GM21717 (cell line): ENCODE measurements around the gene FMO1.
"Not testable (repeated sequence)": the region's sequence is repeated elsewhere in the genome, so short reads cannot be mapped to it uniquely, and the experiment has no call there.

ENCODE experiments used
- ATAC-seq: cut with Tn5 transposase; IDR thresholded peaks from one replicate; pipeline ENCODE4 v1.9.1; 2021; ENCODE audit warnings: mild to moderate bottlenecking, moderate library complexity; ENCODE audit not compliant: unreplicated experiment

Gene FMO1

DNA sequence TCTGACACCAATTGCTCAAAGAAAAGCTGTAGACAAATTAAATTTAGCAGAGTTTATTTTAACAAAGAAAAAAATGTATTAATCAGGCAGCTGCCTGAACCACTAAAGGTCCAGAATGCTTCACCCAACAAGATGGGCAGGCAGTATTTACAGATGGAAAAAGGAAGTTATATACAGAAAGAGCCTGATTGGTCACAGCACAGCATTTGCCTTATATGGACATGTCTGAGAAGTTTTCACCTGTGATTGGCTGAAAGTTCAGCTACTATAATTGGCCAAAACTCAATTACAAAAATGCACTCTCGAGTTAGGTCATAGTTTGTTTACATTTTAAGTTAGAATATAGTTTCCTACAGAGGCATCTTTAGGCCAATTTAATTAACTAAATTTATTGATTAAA lies 15.1 kb upstream of the FMO1 start:
- no peak for ATAC-seq

DNA sequence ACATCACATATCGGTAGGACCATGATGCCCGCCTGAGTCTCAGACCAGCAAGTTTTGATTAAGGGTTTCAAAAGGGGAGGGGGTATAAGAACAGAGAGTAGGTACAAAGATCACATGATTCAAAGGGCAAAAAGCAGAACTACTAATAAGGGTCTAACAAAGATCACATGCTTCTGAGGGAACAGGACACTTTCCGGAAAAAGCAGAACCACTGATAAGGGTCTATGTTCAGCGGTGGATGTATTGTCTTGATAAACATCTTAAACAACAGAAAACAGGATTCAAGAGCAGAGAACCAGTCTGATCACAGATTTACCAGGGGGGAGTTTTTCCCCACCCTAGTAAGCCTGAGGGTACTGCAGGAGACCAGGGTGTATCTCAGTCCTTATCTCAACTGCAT lies 12.1 kb upstream of the FMO1 start:
- ATAC-seq: not testable (repeated sequence)

DNA sequence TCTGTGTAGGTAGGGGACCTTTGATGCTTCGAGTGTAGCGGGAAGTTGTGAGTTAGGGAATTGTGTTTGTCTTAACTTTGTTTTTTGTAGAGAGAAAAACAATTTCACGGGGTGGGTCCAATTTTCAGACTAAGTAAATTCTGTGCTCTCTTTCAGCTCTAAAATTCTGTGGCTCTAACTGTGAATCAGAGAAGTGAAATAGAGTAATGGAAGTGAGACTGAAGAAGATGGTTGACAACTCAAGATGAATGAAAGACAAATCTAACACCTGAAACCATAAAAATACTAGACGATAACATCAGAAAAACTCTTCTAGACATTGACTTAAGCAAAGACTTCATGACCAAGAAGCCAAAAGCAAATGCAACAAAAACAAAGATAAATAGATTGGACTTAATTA lies 4.4 kb upstream of the FMO1 start:
- ATAC-seq: no peak

DNA sequence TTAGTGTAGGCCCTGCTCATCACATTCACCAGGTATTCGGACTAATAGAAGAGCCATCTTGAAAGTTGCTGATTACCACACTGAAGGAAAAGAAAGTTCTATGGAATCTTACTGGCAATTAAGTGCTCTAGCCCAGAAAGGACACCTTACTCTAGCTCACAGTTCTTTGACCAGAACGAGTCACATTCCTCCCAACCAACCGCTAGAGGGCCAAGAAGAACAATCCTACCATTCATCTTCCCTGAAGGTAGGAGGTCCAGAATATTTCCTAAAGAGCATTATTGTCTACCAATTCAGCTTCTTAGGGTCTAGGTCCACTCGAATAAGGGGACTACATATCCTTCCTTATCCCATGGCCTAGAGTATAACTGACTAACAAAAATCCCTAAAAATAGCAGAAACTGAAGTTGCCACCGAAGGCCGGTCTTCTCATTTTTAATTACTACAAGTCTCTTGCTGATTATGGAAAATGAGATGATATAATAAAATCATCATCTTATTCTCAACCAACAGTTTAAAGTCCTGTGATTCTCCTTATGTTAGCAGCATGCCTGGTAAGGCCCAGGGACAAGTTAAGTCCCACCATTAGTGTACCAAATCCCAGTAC lies 2.7 kb upstream of the FMO1 start:
- ATAC-seq: peak; percentile 70

DNA sequence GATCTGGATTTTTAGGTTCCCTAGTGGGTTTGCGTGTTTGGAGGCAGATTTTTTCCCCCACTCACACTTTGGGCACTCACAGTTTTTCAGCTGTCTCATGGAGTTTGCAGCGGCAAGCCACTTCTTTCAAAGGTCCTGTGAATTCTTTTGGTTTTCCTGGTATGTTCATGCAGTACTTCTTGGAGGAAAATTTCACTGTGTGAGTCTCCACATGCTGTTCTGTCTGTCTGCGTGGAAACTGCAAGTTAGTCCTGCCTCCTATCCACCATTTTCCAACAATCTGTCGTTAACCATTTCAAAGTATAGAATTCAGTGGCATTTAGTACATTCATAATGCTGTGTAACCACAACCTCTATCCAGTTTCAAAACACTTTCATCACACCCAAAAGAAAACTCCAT lies 793 bp upstream of the FMO1 start:
- no peak for ATAC-seq

DNA sequence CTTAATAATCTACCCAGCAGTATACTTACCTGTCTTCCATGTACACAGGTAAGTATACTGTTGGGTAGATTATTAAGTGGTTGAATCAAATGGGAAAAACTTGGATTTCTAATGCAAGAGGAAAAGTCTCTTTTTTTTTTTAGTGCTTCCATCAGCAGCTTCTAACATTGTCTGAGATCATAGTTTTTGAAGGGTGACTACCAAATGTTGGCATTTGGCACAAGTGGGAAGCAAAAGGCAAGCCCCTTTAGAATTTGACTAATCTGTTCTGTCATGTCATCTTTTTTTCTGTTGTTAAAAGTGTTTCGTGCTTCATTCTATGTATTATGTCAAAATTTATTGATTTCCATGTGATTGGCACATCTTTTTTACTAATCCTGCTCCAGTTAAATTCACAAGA lies 547 bp downstream of the FMO1 start:
- ATAC-seq: no peak

DNA sequence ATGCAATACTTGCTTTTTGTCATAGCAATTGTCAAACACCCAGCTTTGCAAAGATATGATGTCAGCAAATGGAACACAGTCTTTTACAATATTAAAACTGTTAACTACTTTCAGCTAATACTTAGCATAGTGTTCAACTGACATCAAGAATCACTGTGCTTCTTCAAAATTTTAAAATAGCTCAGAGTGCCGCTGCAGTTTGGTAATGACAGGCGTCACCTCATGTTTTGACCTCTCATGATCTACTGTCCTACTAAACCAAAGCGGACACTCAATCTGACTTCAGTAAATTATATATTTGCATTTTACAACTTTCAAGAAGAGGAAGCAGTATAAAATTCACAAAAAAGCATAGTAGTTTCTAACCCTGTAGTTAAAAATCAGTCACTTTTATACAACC lies 2.0 kb downstream of the FMO1 start:
- ATAC-seq: no peak

DNA sequence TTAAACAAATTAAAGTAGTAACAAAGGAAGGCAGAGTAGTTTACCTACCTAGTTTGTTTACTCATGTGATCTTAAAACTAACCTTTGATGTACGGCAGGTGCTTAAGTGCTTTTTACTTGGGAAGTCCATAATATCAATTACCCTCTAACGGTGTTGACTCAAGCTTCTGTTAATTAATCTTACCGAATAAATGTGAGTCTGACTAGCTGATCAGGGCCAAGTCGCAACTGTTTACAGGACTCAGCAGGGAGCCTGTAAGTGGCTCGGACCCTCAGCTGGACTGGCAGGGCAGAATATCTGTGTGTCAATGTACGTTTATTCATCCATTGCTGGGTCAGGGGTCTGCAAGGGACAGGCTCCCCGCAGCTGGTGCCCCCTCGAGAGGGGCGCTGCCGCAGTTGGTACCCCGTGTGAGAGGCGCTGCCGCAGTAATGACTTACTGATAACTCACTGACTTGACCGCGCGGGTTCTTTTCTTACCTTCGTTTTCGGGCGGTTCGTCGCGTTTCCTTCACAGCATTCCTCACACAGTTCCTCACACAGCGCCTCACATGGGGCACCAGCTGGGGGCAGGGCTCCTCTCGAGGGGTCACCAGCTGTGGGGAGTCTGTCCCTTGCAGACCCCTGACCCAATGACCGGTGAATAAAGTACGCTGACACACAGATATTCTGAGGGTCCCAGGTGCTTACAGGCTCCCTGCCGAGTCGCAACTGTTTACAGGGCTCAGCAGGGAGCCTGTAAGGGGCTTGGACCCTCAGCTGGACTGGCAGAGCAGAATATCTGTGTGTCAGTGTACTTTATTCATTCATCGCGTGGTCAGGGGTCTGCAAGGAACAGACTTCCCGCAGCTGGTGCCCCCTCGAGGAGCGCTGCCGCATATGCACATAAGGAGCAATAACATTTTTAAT lies 3.0 kb downstream of the FMO1 start:
- ATAC-seq: peak; percentile 39

DNA sequence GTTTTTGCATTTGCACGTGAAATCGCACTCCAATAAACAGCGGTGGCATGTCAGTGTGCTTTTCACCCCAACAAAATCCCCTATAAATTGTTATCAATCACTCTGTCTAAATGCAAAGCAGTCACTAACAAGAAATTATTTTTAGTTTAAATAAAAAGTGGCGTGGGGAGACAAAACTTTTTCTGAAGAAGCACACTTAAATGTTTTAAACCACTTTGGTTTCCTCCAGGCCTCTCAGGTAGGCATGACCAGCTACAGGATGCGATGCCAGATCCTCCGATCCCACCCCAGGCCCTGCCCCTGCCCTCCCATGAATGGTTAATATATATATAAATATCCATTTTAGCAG lies 3.6 kb downstream of the FMO1 start:
- ATAC-seq: no peak

DNA sequence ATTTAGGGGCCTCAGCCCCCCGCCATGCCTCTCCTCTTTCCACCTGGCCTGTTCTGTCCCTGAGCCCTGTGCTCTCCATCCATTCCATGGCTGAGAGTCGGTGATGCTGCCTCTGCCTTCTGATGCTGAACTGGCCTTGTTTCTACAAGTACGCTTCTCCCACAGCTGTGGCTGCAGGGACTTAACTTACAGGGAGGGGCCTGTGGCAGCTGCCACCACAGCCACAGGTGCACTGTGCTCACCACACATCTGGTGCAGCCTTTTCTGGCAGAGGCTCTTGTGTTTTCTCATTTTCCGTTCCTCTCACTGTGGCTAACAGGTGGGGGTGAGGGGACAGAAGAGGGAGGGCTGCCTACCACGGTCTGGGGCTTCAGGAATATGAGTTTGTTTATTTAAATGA lies 4.2 kb downstream of the FMO1 start:
- peak; percentile 98 for ATAC-seq

DNA sequence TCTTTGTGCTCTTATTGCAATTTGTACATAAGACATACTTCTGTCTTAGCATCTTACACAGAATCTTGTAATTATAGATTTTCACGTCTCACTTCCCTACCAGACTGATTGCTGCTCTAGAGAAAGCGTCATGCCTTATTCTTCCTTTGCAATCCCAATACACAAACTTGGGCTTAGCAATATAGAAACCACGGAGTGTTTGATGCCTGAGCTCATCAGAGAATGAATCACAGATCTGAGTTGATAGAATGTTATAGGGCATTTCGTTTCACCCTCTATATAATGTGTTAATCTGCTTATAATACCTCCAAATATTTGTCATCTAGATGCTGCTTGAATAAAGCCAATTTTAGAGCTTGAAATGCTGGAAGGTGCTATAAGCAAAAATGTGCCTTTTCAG lies 6.6 kb downstream of the FMO1 start:
- no peak for ATAC-seq

DNA sequence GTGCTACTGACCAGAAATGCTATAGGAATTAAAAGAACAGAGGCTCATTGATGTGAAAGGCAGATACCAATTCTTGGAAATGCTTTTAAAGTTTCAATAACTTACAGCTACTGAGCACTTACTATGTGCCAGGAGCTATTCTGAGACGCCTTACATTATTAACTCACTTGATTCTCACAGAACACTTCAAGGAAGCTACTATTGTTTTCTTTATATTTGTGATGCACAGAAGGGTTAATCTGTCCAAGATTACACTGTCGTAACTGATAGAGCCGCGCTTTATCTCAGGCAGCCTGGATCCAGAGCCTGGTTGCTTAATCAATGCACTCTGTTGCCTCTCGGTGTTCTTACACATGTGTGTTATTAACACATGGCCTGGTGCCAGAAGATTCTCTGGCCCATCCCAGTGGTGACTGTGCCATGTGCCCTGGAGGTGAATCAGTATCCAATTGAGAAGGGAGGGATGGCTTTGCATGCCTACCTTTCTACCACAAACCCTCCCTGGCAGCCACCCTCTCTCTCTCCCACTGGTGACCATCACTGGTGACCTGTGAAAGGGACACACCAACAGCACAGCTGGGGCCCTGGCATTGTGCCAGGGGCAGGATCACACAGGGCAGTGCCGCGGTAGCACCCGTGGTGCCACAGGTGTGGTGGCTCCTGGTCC lies 8.8 kb downstream of the FMO1 start:
- no peak for ATAC-seq

DNA sequence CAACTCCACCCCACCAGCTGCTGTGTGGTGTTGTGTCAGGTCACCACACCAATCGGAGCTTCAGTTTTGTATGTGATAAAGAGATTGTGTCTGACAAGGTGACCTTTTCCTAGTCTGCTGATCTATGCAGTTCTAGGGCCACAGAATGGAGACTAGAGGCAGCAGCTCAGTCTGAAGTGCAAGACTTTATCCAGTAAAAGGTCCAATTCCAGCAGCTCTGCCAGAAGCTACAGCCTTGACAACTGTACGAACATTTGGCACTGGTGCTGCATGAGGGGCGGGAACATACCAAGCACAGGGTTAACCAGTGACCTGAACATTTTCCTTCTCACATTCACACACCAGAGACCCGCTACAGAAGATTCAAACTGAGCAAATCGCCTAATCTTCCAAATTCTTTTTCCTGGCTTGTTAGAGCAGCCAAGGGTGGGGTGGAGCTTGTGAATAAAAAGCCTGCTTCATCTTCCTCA lies 9.3 kb downstream of the FMO1 start:
- no peak for ATAC-seq

DNA sequence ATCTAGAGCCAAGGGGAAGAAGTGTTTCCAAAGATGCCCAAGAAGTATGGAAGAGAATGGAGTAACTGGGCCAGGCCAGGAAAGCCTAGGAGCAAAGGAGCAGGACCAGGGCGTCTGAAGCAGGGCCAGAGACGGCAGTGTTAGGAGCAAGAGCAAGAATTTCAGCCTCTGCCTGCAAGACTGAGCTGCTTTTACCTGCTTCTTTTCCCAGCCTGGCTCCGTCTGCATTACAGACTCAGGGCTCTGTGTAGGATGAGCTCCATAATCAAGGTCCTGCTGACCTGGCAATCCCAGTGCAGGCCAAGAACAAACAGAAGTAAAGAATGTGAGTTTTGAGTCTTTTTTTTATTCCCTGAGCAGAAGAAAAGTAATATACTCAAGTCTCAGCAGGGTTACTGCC lies 10.1 kb downstream of the FMO1 start:
- ATAC-seq: no peak

DNA sequence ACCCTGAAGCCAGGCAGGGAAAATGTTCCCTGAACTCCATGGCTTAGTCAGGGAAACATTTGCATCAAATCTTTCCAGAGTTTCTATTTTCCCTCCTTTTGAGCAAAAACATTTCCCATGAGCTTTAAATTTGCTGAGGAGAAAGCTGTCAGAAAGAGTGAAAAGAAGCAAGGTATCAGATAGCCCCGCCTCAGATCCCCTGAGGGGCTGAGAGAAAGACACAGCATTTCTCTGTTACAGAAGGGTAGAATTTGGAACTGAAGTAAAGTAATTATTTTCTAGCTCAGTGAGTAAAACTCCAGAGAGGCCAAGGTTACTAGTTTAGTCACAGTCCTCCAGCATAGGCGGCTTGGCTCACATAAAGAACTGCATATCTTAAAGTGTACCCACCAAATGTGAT lies 10.6 kb downstream of the FMO1 start:
- ATAC-seq: no peak

DNA sequence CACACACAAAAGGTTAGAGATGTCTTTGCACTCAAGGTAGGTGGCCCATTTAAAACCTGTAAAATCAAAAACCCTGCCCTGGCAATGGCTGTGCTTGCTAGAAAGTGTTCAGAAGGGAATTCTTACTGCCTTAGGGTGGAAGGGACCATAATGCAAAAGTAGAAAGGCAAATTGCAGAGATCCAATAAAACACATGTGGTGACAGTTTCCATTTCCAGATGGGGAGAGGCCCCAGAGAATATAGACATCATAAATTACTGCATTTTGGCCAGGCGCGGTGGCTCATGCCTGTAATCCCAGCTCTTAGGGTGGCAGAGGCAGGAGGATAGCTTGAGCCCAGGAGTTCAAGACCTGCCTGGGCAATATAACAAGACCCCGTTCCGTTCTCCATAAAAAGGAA lies 13.0 kb downstream of the FMO1 start:
- ATAC-seq: no peak

DNA sequence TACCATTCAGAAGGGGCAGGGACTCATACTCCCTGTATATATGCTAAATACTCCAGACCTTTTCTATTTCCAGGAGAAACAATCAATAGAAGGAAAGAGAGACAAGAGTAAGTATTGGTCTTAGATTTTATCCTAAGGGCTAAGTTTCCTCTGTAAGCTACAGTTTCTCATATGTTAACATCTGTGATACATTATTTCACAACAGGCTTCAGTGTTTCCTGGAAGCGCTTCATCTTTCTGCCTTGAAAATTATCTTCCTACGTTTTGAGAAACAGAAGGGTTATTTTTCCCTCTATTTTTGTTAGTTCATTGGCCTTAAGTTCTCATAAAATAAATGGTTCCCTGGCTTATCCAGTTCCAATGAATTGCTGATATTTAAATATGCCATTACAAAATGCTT lies 15.6 kb downstream of the FMO1 start:
- ATAC-seq: no peak

DNA sequence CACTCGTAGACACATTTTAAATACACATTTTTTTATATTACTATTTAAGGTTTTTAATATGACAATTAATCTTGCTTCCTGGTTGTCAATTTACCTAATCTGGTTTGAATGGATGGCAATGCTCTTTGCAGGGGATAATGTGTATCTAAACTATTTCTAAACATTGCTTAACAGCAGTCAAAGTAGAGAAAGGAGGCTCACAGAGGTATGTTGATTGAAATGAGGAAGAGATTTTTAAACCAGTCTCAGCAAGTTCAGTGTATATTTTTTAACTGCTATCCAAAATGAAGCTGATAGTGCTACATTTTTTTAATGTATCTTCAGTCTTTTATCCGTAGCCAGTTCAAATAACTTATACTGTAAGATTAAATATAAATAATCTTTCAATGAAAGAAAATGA lies 17.4 kb downstream of the FMO1 start:
- no peak for ATAC-seq

DNA sequence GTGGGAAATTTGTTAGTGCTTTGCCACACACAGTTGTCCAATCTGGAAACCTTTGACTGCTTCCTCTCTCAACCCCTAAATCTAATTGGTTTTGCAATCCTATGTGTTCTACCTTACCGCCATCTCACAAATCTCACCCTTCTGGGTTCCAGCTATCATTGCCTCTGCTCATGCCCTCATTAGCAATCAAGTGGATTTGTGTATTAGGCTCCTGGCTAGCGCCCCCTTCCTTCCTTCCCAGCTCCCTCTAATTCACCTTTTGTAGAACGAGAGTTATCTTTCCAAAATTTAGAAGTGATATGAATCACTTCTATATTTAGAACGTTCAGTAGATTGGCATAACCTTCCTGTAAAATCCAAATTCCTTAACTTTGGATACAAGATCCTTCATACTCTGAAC lies 18.6 kb downstream of the FMO1 start:
- ATAC-seq: no peak

DNA sequence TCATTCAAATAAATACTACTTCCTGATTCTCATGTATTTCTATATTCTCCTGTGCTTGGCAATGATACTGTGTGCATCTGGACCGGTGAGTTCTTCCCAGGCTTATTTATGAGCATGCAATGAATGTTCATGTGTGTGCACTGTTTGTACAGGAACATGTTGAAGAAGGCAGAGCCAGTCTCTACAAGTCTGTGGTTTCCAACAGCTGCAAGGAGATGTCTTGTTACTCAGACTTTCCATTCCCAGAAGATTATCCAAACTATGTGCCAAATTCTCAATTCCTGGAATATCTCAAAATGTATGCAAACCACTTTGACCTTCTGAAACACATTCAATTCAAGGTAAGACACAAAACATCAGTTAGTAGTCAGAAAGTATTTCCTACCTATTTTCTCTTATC lies 19.1 kb downstream of the FMO1 start:
- ATAC-seq: no peak

DNA sequence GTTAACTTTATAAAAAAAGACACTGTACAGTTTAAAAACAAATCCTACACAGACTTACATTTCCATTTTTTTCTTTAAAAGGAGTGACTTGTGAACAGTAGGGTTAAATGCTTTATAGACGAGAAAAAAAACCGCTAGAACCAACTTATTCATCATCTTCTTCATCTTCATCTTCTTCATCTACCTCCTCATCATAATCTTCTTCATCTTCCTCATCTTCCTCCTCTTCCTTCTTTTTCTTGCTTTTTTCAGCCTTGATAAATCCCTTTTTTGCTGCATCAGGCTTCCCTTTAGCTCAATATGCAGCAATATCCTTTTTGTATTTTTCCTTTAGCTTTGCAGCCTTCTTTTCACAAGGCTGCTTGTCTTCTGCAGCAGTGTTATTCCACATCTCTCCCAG lies 22.5 kb downstream of the FMO1 start:
- ATAC-seq: no peak

DNA sequence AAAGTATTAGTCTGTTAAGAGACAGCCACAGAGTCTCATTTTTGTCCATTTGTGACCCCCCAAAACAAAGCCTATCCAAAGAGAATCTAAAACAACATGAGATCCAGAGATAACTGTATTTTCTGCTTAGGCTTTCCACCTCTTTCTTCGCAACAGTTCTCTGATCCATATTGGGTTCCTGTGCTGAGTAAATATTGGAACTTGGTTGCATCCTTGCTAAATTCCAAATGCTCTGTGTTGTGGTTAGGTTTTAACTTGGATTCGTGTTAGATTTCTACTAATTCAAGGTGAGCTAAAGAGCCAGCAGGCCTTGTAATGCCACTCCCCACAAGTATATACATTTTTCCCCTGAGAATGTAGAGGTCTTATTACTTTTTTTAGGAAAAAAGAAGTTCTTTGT lies 29.2 kb downstream of the FMO1 start:
- ATAC-seq: no peak
